GM21526 (cell line): Measurements from ENCODE around the gene KMO.
A peak's percentile ranks its signal among the peaks of the same experiment; 100 is the strongest.

Experiments
- ATAC-seq: cut with Tn5 transposase; IDR thresholded peaks from one replicate; pipeline ENCODE4 v1.9.1; 2021; ENCODE audit warnings: moderate library complexity; ENCODE audit not compliant: unreplicated experiment, low FRiP score

The KMO gene

GRCh38 chr1:241532162-241532531 is at the start of gene KMO:
TSS of gene KMO (plus strand) at chr1:241532378. CDS start at chr1:241532445, 67 bp downstream.
- ATAC-seq: peak; percentile 36

GRCh38 chr1:241482761-241483250 is 49.4 kb upstream of the KMO start:
- ATAC-seq: no peak

GRCh38 chr1:241485145-241485544 is 47.0 kb upstream of the KMO start:
- ATAC-seq: peak; percentile 79

GRCh38 chr1:241485554-241485992 is 46.6 kb upstream of the KMO start:
- peak; percentile 65 for ATAC-seq

GRCh38 chr1:241488739-241489138 is 43.4 kb upstream of the KMO start:
- no peak for ATAC-seq

GRCh38 chr1:241495741-241496140 is 36.4 kb upstream of the KMO start:
- no peak for ATAC-seq

- ATAC-seq: no peak
Observed at GRCh38 chr1:241499910-241500309, 32.3 kb upstream of the KMO start.

GRCh38 chr1:241503444-241503843 is 28.7 kb upstream of the KMO start:
- no peak for ATAC-seq

- no peak for ATAC-seq
Observed at GRCh38 chr1:241507189-241507863, 24.9 kb upstream of the KMO start.

GRCh38 chr1:241513378-241513777 is 18.8 kb upstream of the KMO start:
- ATAC-seq: no peak

- ATAC-seq: peak; percentile 38
Observed at GRCh38 chr1:241518476-241519307, 13.5 kb upstream of the KMO start.

GRCh38 chr1:241519308-241520079 is 12.7 kb upstream of the KMO start, which contains the start of gene FH:
TSS of gene FH (minus strand) at chr1:241519755. CDS start at chr1:241519722, 33 bp downstream.
- ATAC-seq: peak; percentile 96

GRCh38 chr1:241520080-241520465 is 12.1 kb upstream of the KMO start:
- ATAC-seq: no peak

GRCh38 chr1:241521718-241522117 is 10.5 kb upstream of the KMO start:
- no peak for ATAC-seq

- no peak for ATAC-seq
Observed at GRCh38 chr1:241525026-241525425, 7.2 kb upstream of the KMO start.

GRCh38 chr1:241527146-241527545 is 5.0 kb upstream of the KMO start:
- ATAC-seq: no peak

- peak; percentile 64 for ATAC-seq
Observed at GRCh38 chr1:241531195-241532161, 700 bp upstream of the KMO start.

GRCh38 chr1:241532864-241533263 is 686 bp downstream of the KMO start:
- ATAC-seq: peak; percentile 59

- ATAC-seq: peak; percentile 39
Observed at GRCh38 chr1:241533326-241534115, 1.3 kb downstream of the KMO start.
